Muscle of back (tissue), 11 donors: ENCODE data around the gene HMSD. TPM values are rescaled to one million over a fixed set of nuclear protein-coding genes. Genes with fewer than 3 reads are reported as not detected.

Experiments used
- DNase-seq, 3 donors: peaks; one replicate each; pipeline versions ENCODE4 v3.0.0 to v3.0.0-alpha.2; 2013
- polyA plus RNA-seq, 10 donors: library from polyadenylated mRNA; unstranded; fragments of 120-200 nt; gene quantifications; one replicate each; pipeline ENCODE4 v1.2.1, GENCODE V29; 2013; ENCODE audit not compliant: insufficient read length in 10 of 10

The HMSD gene
- polyA plus RNA-seq, 10 donors, result 0.09 to 1.5 (median 0.50) TPM; not detected in 6

GRCh38 chr18:63992751-63993150 is 43.6 kb downstream of the HMSD start:
- no peak for DNase-seq

- DNase-seq, result peak; percentile 23 to 53 (median 42)
Measured at GRCh38 chr18:63994783-63995399, 45.8 kb downstream of the HMSD start.

- DNase-seq, result no peak
Measured at GRCh38 chr18:63997041-63997440, 47.9 kb downstream of the HMSD start.

GRCh38 chr18:63997606-63998005 is 48.5 kb downstream of the HMSD start:
- peak in 1 of 3 donors; percentile 45 for DNase-seq

GRCh38 chr18:63999871-64000270 is 50.8 kb downstream of the HMSD start:
- DNase-seq, result no peak

- no peak for DNase-seq
Measured at GRCh38 chr18:64002581-64002980, 53.5 kb downstream of the HMSD start.

- no peak for DNase-seq
Measured at GRCh38 chr18:64009305-64009704, 60.2 kb downstream of the HMSD start.

Other genes starting within 250 kb of the HMSD start
- gene SERPINB11, start 246.3 kb upstream of the HMSD start, polyA plus RNA-seq, result not detected
- 1 to 10 TPM in 2 of 10 donors, not detected in 8; 2.1 to 7.3 TPM for gene SERPINB7, start 173.9 kb upstream of the HMSD start, polyA plus RNA-seq
- 10 to 100 TPM in 1 of 10 donors, 1 to 10 TPM in 1, under 1 TPM in 5, not detected in 3; 0.13 to 14.1 (median 0.23) TPM for gene SERPINB2, start 61.6 kb upstream of the HMSD start, polyA plus RNA-seq
- 1 to 10 TPM in 1 of 10 donors, under 1 TPM in 4, not detected in 5; 0.09 to 1.5 (median 0.24) TPM for gene SERPINB10, start 41.3 kb upstream of the HMSD start, polyA plus RNA-seq
- gene SERPINB8, start 20.8 kb downstream of the HMSD start, polyA plus RNA-seq, result 1 to 10 TPM; 1.3 to 3.2 (median 2.0) TPM
- not detected for gene LINC00305, start 199.8 kb downstream of the HMSD start, polyA plus RNA-seq